ENCODE measurements around the gene MPZL2. TPM values are rescaled to one million over a fixed set of nuclear protein-coding genes. Genes with fewer than 3 reads are reported as not detected.

The MPZL2 gene
- total and polyA plus RNA-seq, 2 experiments from 2014 or later: 2.6 to 4.2 TPM

DNA sequence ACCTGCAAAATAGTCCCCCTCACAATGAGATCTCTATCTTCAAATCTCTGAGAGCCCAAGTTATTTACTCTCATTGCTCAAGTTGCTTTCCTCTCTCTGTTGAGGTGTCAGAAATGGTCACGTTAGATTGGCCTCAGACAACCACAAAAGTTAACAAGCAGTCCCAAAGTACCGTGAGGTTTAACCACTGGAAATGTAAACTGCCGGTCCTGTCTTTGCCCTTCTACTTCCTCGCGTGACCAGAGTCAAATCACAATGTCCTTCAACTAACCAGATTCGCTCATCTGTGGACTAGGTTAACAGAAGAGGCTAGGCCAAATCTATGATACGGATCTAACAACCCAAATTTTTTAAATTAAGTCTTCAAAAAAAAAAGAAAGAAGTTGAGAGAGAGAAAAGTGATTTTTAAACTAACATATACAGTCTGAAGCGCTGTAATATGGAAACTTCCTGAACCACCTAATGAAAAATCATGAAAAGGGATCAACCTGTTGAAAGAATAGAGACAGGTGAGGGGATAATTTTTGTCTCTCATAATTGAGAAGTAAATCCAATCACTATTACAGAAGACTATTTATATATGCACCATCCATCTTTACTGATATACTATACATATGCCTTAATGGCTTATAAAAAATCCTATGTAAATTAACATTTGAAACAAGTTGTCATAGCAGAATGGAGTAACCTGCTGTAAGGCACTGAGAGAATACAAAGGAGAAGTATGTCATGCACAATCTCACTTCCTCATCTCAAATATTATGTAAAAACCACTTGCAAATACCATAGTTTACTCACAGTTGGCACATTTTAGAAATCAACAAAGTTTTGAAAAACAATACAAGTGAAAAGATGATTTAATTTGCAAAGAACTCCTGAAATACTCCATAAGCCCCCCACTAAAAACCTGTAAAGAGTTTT lies 36.0 kb downstream of the MPZL2 start (continued):
- TF ChIP-seq ZNF462 (CRISPR knock-in tag; IDR thresholded peaks at IDR 0.05) (no peak), REST (IDR thresholded peaks at IDR 0.05; ENCODE audit: unreplicated experiment) (no peak), CREB1 (CRISPR knock-in tag; IDR thresholded peaks at IDR 0.05; ENCODE audit: low read depth) (no peak)
- TF ChIP-seq, protein P1, sequence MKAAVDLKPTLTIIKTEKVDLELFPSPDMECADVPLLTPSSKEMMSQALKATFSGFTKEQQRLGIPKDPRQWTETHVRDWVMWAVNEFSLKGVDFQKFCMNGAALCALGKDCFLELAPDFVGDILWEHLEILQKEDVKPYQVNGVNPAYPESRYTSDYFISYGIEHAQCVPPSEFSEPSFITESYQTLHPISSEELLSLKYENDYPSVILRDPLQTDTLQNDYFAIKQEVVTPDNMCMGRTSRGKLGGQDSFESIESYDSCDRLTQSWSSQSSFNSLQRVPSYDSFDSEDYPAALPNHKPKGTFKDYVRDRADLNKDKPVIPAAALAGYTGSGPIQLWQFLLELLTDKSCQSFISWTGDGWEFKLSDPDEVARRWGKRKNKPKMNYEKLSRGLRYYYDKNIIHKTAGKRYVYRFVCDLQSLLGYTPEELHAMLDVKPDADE (IDR thresholded peaks at IDR 0.05): no peak
